HG03469 (cell line): ENCODE measurements around the gene SDR42E1.
"Not testable (repeated sequence)": the region's sequence is repeated elsewhere in the genome, so short reads cannot be mapped to it uniquely, and the experiment has no call there.

Source experiments
- ATAC-seq: cut with Tn5 transposase; IDR thresholded peaks from one replicate; pipeline ENCODE4 v1.9.1; 2021; ENCODE audit warnings: mild to moderate bottlenecking, moderate library complexity, moderate number of reproducible peaks; ENCODE audit not compliant: unreplicated experiment

SDR42E1 gene

GRCh38 chr16:82005027-82005830 lies 6.0 kb downstream of the SDR42E1 start:
- no peak for ATAC-seq

GRCh38 chr16:82004601-82005000 lies 6.7 kb downstream of the SDR42E1 start:
- ATAC-seq: no peak

GRCh38 chr16:82002831-82003230 lies 8.4 kb downstream of the SDR42E1 start:
- ATAC-seq: no peak

- ATAC-seq: no peak
Measured at GRCh38 chr16:81997738-81998137, 13.5 kb downstream of the SDR42E1 start.

- no peak for ATAC-seq
Measured at GRCh38 chr16:81996664-81997509, 14.4 kb downstream of the SDR42E1 start.

- ATAC-seq: no peak
Measured at GRCh38 chr16:81995651-81996050, 15.6 kb downstream of the SDR42E1 start.

- no peak for ATAC-seq
Measured at GRCh38 chr16:81994485-81994884, 16.8 kb downstream of the SDR42E1 start.

- no peak for ATAC-seq
Measured at GRCh38 chr16:81992859-81993258, 18.4 kb downstream of the SDR42E1 start.

- ATAC-seq: no peak
Measured at GRCh38 chr16:81987706-81988105, 23.6 kb downstream of the SDR42E1 start.

- ATAC-seq: no peak
Measured at GRCh38 chr16:81987121-81987520, 24.1 kb downstream of the SDR42E1 start.

- not testable (repeated sequence) for ATAC-seq
Measured at GRCh38 chr16:81977335-81977942, 33.8 kb downstream of the SDR42E1 start.

GRCh38 chr16:81975637-81976036 lies 35.6 kb downstream of the SDR42E1 start:
- no peak for ATAC-seq

- no peak for ATAC-seq
Measured at GRCh38 chr16:81973737-81974136, 37.5 kb downstream of the SDR42E1 start.

- no peak for ATAC-seq
Measured at GRCh38 chr16:81971853-81972252, 39.4 kb downstream of the SDR42E1 start.

GRCh38 chr16:81967358-81967757 lies 43.9 kb downstream of the SDR42E1 start:
- no peak for ATAC-seq

- ATAC-seq: no peak
Measured at GRCh38 chr16:81964808-81965207, 46.5 kb downstream of the SDR42E1 start.

GRCh38 chr16:81956213-81956948 lies 54.9 kb downstream of the SDR42E1 start:
- no peak for ATAC-seq

GRCh38 chr16:81951564-81951963 lies 59.7 kb downstream of the SDR42E1 start:
- no peak for ATAC-seq

- ATAC-seq: no peak
Measured at GRCh38 chr16:81946206-81946605, 65.1 kb downstream of the SDR42E1 start.

GRCh38 chr16:81945665-81946064 lies 65.6 kb downstream of the SDR42E1 start:
- no peak for ATAC-seq
